HepG2 (cell line): ENCODE measurements around the gene ZFAND2B.

Experiments used
- NCOR1 ChIP-seq: fragments of 200-600 bp; sonication (generic); IDR thresholded peaks from 2 replicates; pipeline ENCODE4 v1.7.0; 2017; ENCODE audit warnings: antibody characterized with exemption, low read length, borderline replicate concordance
- TBP ChIP-seq: sonication (generic); formaldehyde crosslinking; IDR thresholded peaks from 2 replicates; pipeline ENCODE4 v1.5.0; 2020; ENCODE audit warnings: missing genetic modification reagents
- TF ChIP-seq, protein P1 (sequence below): sonication (generic); formaldehyde crosslinking; IDR thresholded peaks from 2 replicates; pipeline ENCODE4 v1.5.0; 2020; ENCODE audit warnings: mild to moderate bottlenecking, missing genetic modification reagents, moderate library complexity

DNA sequence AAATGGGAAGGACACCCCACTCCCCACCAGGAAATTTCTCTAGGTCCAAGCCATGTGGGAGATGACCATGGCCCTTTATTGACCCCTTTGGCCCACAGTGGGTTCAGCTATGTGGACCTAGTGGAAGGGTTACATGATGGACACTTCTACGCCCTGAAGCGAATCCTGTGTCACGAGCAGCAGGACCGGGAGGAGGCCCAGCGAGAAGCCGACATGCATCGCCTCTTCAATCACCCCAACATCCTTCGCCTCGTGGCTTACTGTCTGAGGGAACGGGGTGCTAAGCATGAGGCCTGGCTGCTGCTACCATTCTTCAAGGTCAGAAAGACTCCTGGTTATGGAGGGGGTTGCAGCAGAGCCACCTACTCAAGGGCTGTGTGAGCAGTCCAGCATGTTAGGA lies 40.0 kb downstream of the ZFAND2B start:
- TF ChIP-seq, protein P1, sequence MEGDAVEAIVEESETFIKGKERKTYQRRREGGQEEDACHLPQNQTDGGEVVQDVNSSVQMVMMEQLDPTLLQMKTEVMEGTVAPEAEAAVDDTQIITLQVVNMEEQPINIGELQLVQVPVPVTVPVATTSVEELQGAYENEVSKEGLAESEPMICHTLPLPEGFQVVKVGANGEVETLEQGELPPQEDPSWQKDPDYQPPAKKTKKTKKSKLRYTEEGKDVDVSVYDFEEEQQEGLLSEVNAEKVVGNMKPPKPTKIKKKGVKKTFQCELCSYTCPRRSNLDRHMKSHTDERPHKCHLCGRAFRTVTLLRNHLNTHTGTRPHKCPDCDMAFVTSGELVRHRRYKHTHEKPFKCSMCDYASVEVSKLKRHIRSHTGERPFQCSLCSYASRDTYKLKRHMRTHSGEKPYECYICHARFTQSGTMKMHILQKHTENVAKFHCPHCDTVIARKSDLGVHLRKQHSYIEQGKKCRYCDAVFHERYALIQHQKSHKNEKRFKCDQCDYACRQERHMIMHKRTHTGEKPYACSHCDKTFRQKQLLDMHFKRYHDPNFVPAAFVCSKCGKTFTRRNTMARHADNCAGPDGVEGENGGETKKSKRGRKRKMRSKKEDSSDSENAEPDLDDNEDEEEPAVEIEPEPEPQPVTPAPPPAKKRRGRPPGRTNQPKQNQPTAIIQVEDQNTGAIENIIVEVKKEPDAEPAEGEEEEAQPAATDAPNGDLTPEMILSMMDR (CRISPR knock-in tag) = no peak
- TF ChIP-seq NCOR1 (no peak), TBP (CRISPR knock-in tag) (no peak)
